Measurements from ENCODE around the gene MCM7. TPM values are rescaled to one million over a fixed set of nuclear protein-coding genes. Genes with fewer than 3 reads are reported as not detected.

MCM7 gene
- total RNA-seq, 2 donors from 2014 or later = 32.6 to 34.5 TPM

GRCh38 chr7:100075418-100075817 lies 25.8 kb downstream of the MCM7 start:
- H3K36me3 ChIP-seq (replicated peaks in 1 of 2; ENCODE audit: insufficient read depth in 1 of 2, low read depth in 2 of 2) = peaks cover 26 to 57% of the 10 kb centered on the region in 2 donors

GRCh38 chr7:100074841-100075240 lies 26.4 kb downstream of the MCM7 start:
- 94 to 95% methylated on average over 7 of the region's 7 CpGs for WGBS, 2 donors
- no peaks in the 10 kb centered on the region for H3K27me3 ChIP-seq
- peaks cover 15% of the 10 kb centered on the region for H3K4me1 ChIP-seq
- peaks cover 31 to 57% of the 10 kb centered on the region in 2 donors for H3K36me3 ChIP-seq (replicated peaks in 1 of 2; ENCODE audit: insufficient read depth in 1 of 2, low read depth in 2 of 2)
- H3K4me3 ChIP-seq = no peak overlapping the region
- H3K27ac ChIP-seq = no peak overlapping the region
- intact Hi-C loops (cut with DNase I) = loop anchor here (10.0 kb wide), 1 partner anchor 150 kb away; the partner anchor contains the start of gene GJC3
- DNase-seq (no peak), ATAC-seq (no peak)
- peaks cover 0 to 21% (median 0%) of the 10 kb centered on the region in 3 donors for H3K9me3 ChIP-seq
- no peak for TF ChIP-seq POLR2A (IDR thresholded peaks at IDR 0.05)
- no peak for TF ChIP-seq CTCF (IDR thresholded peaks at IDR 0.05)

More at GRCh38 chr7:100075418-100075817, 25.8 kb downstream of the MCM7 start:
- Histone ChIP-seq H3K9me3 (peaks cover 0 to 21% (median 0%) of the 10 kb centered on the region in 3 donors), H3K4me1 (peaks cover 21% of the 10 kb centered on the region), H3K27me3 (no peaks in the 10 kb centered on the region), H3K4me3 (no peak overlapping the region), H3K27ac (no peak overlapping the region)
- TF ChIP-seq POLR2A (IDR thresholded peaks at IDR 0.05) = no peak
- TF ChIP-seq CTCF (IDR thresholded peaks at IDR 0.05) = no peak
- ATAC-seq (no peak), DNase-seq (no peak)
- intact Hi-C loops (cut with DNase I) = loop anchor here (10.0 kb wide), 1 partner anchor 151 kb away; the partner anchor contains the start of gene GJC3
- WGBS, 2 donors = 91 to 94% methylated on average over 6 of the region's 6 CpGs

GRCh38 chr7:100072462-100072861 lies 28.7 kb downstream of the MCM7 start:
- 95 to 96% methylated on average over 10 of the region's 10 CpGs for WGBS, 2 donors
- no peak for TF ChIP-seq CTCF (IDR thresholded peaks at IDR 0.05)
- no peak for TF ChIP-seq POLR2A (IDR thresholded peaks at IDR 0.05)
- H3K27ac ChIP-seq = no peak overlapping the region
- intact Hi-C loops (cut with DNase I) = loop anchor here (10.0 kb wide), 1 partner anchor 148 kb away; the partner anchor contains the start of gene GJC3
- H3K4me3 ChIP-seq = no peak overlapping the region
- ATAC-seq (no peak), DNase-seq (no peak)
- H3K9me3 ChIP-seq = peaks cover 0 to 21% (median 0%) of the 10 kb centered on the region in 3 donors
- H3K27me3 ChIP-seq = no peaks in the 10 kb centered on the region
- no peaks in the 10 kb centered on the region for H3K4me1 ChIP-seq
- peaks cover 33 to 57% of the 10 kb centered on the region in 2 donors for H3K36me3 ChIP-seq (replicated peaks in 1 of 2; ENCODE audit: insufficient read depth in 1 of 2, low read depth in 2 of 2)

- Histone ChIP-seq H3K27ac (no peak overlapping the region), H3K36me3 (replicated peaks in 1 of 2; ENCODE audit: insufficient read depth in 1 of 2, low read depth in 2 of 2) (peaks cover 33 to 50% of the 10 kb centered on the region in 2 donors), H3K9me3 (peaks cover 0 to 21% (median 0%) of the 10 kb centered on the region in 3 donors), H3K4me3 (no peak overlapping the region), H3K4me1 (no peaks in the 10 kb centered on the region), H3K27me3 (no peaks in the 10 kb centered on the region)
- intact Hi-C loops (cut with DNase I) = loop anchor here (10.0 kb wide), 1 partner anchor 146 kb away; the partner anchor contains the start of gene GJC3
- TF ChIP-seq CTCF (IDR thresholded peaks at IDR 0.05) (no peak), POLR2A (IDR thresholded peaks at IDR 0.05) (no peak)
- DNase-seq (no peak), ATAC-seq (no peak)
- WGBS, 2 donors = 95 to 96% methylated on average over 11 of the region's 11 CpGs
These were observed 30.0 kb downstream of the MCM7 start for GRCh38 chr7:100071018-100071723.
